Measurements from ENCODE around the gene PHF19. TPM values are rescaled to one million over a fixed set of nuclear protein-coding genes. Genes with fewer than 3 reads are reported as not detected.

The PHF19 gene
- total and polyA plus RNA-seq, 4 donors: 25.9 to 66.7 (median 51.2) TPM

DNA sequence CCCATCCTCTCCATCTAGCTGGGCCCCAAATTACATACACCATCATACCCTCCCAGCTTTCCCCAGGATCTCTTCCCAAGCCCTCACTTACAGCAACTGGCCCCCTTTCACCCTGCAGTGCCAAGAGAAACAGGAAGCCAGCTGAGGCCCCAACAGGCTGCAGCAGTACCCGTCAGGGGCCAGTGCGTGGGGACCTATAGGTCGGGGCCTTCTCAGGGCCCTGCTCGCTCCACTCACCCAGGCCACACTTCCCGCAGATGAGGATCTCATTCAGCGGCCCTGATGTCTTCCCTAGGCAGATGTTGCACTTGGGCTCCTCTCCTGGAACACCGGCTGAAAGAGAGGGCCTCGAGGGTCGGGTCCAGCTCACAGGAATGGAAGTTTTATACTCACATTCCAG lies 6.8 kb downstream of the PHF19 start:
- H3K4me3 ChIP-seq (ENCODE audit: low read length in 2 of 2): no peak overlapping the region
- ATAC-seq (ENCODE audit: low FRiP score) (no peak), DNase-seq (no peak)
- no peaks in the 10 kb centered on the region for H3K9me3 ChIP-seq (ENCODE audit: control insufficient read depth, low read length)
- no peaks in the 10 kb centered on the region for H3K4me1 ChIP-seq (ENCODE audit: control insufficient read depth in 1 of 2, insufficient read depth in 2 of 2, low read length in 2 of 2)
- intact Hi-C loops (cut with DNase I): no loop called here
- WGBS, 2 donors: 33 to 37% methylated on average over 9 of the region's 9 CpGs
- peaks cover 0 to 6% of the 10 kb centered on the region in 2 donors for H3K36me3 ChIP-seq (ENCODE audit: control insufficient read depth in 1 of 2, insufficient read depth in 2 of 2, low read length in 1 of 2)
- H3K27me3 ChIP-seq (ENCODE audit: control insufficient read depth in 1 of 2, insufficient read depth in 2 of 2, low read length in 1 of 2): no peaks in the 10 kb centered on the region
- peak overlapping the region in 1 of 2 donors; percentile 4 for H3K27ac ChIP-seq (ENCODE audit: low read depth in 1 of 2, low read length in 2 of 2)

DNA sequence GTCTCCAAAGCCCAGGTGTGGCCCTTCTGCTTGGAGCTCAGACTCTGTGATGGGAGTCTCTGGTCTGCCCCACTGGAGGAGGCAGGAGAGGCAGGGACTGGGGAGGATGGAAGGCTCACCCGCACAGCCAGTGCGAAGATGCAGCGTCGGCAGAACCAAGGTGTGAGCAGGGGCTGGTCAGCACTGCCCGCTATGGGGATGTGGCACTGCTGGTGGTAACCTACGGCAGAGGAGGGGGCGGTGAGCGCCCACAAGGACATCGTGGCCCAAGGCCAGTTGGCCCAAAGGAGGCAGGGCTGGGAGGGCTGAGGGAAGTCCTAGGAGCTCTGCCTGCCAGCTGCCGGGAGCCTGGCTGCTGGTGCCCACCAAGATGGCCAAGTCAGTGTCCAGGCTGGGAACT lies 7.3 kb downstream of the PHF19 start:
- peak overlapping the region in 1 of 2 donors; percentile 64 for H3K27ac ChIP-seq (ENCODE audit: low read depth in 1 of 2, low read length in 2 of 2)
- no peak overlapping the region for H3K4me3 ChIP-seq (ENCODE audit: low read length in 2 of 2)
- peak; percentile 2 for ATAC-seq (ENCODE audit: low FRiP score)
- no peaks in the 10 kb centered on the region for H3K27me3 ChIP-seq (ENCODE audit: control insufficient read depth in 1 of 2, insufficient read depth in 2 of 2, low read length in 1 of 2)
- 54 to 56% methylated on average over 9 to 10 of the region's 10 CpGs for WGBS, 2 donors
- DNase-seq: peak in 1 of 2 donors; percentile 56
- no peaks in the 10 kb centered on the region for H3K9me3 ChIP-seq (ENCODE audit: control insufficient read depth, low read length)
- H3K36me3 ChIP-seq (ENCODE audit: control insufficient read depth in 1 of 2, insufficient read depth in 2 of 2, low read length in 1 of 2): peaks cover 0 to 6% of the 10 kb centered on the region in 2 donors
- intact Hi-C loops (cut with DNase I): loop anchor here in 1 of 2 donors (5.0 kb wide), 2 partner anchors 68 to 203 kb away; partner anchors contain the start of gene CNTRL
- no peaks in the 10 kb centered on the region for H3K4me1 ChIP-seq (ENCODE audit: control insufficient read depth in 1 of 2, insufficient read depth in 2 of 2, low read length in 2 of 2)

DNA sequence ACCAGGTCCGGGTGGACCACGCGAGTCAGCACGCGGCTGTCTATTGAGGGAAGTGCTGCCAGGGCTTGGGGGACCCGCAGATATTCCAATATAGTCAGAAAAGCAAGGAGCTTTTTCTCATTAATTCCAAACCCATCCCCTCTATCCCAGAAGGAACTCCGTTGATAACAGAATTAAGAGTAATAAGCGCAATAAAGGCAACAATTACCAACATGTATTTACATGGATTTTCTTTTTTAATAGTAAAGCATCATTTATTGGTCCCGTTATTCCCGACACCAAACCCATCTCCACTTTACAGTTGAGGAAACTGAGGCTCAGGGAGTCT lies 7.7 kb downstream of the PHF19 start:
- Histone ChIP-seq H3K9me3 (ENCODE audit: control insufficient read depth, low read length) (no peaks in the 10 kb centered on the region), H3K27ac (ENCODE audit: low read depth in 1 of 2, low read length in 2 of 2) (peak overlapping the region in 1 of 2 donors; percentile 64), H3K4me1 (ENCODE audit: control insufficient read depth in 1 of 2, insufficient read depth in 2 of 2, low read length in 2 of 2) (no peaks in the 10 kb centered on the region), H3K4me3 (ENCODE audit: low read length in 2 of 2) (peak overlapping the region in 1 of 2 donors; percentile 56), H3K36me3 (ENCODE audit: control insufficient read depth in 1 of 2, insufficient read depth in 2 of 2, low read length in 1 of 2) (peaks cover 0 to 6% of the 10 kb centered on the region in 2 donors), H3K27me3 (ENCODE audit: control insufficient read depth in 1 of 2, insufficient read depth in 2 of 2, low read length in 1 of 2) (no peaks in the 10 kb centered on the region)
- intact Hi-C loops (cut with DNase I): loop anchor here in 1 of 2 donors (5.0 kb wide), 2 partner anchors 68 to 203 kb away; partner anchors contain the start of gene CNTRL
- DNase-seq: no peak
- no peak for ATAC-seq (ENCODE audit: low FRiP score)
- WGBS, 2 donors: 29 to 33% methylated on average over 10 of the region's 10 CpGs

DNA sequence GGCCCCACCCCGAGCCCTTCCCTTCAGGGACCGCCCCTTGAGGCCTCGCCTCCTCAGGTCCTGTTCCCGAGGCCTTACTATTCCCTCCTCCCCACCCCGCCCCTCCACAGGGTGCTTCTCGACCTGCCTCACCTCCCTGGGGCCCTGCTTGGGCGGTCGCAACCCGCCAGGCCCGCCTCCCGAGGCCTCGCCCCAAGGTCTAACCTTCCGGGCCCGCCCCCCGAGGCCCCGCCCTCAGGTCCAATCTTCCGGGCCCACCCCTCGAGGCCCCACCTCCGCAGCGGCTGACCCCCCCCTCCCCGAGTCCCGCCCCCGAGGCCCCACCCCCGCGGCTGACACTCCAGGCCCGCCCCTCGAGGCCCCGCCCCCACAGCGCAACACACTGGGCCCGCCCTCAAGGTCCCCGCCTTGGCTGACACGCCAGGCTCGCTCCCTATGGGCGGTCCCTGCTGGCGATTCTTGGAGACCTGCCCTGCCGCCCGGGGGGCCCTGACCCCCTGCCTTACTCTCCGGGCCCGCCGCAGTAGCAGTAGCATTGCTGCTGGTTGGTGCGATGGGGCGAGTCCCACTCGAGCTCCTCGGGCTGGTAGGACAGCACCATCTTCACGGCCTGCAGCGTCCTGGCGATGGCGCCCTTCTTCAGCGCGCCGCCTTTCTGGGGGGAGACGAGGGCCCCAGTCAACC lies 8.2 kb downstream of the PHF19 start:
- Histone ChIP-seq H3K9me3 (ENCODE audit: control insufficient read depth, low read length) (no peaks in the 10 kb centered on the region), H3K4me1 (ENCODE audit: control insufficient read depth in 1 of 2, insufficient read depth in 2 of 2, low read length in 2 of 2) (no peaks in the 10 kb centered on the region), H3K36me3 (ENCODE audit: control insufficient read depth in 1 of 2, insufficient read depth in 2 of 2, low read length in 1 of 2) (peaks cover 0 to 4% of the 10 kb centered on the region in 2 donors), H3K27ac (ENCODE audit: low read depth in 1 of 2, low read length in 2 of 2) (peak overlapping the region in 1 of 2 donors; percentile 58), H3K4me3 (ENCODE audit: low read length in 2 of 2) (peak overlapping the region in 1 of 2 donors; percentile 56), H3K27me3 (ENCODE audit: control insufficient read depth in 1 of 2, insufficient read depth in 2 of 2, low read length in 1 of 2) (no peaks in the 10 kb centered on the region)
- intact Hi-C loops (cut with DNase I): loop anchor here in 1 of 2 donors (5.0 kb wide), 2 partner anchors 68 to 203 kb away; partner anchors contain the start of gene CNTRL
- ATAC-seq (ENCODE audit: low FRiP score) (peak; percentile 97), DNase-seq (peak; percentile 98 to 99)
- 4 to 5% methylated on average over 44 to 52 of the region's 52 CpGs for whole genome bisulfite sequencing, 2 donors

DNA sequence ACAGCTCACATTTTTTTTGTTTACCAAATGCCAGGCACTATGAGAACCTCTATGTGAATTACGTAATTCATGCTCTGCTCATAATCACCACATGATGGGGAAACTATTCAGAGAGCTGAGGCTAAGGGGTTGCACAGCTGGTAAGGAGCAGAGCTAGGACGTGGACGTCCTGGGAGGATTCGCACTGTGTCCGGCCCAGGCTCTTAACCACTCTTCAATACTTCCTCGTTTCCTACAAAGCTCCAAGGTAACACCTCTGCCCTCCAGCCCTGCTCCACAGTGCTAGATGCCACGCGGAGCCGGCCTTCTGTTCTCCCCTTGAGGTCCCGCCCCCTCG lies 8.7 kb downstream of the PHF19 start:
- H3K27me3 ChIP-seq (ENCODE audit: control insufficient read depth in 1 of 2, insufficient read depth in 2 of 2, low read length in 1 of 2): no peaks in the 10 kb centered on the region
- H3K36me3 ChIP-seq (ENCODE audit: control insufficient read depth in 1 of 2, insufficient read depth in 2 of 2, low read length in 1 of 2): peaks cover 0 to 2% of the 10 kb centered on the region in 2 donors
- H3K4me1 ChIP-seq (ENCODE audit: control insufficient read depth in 1 of 2, insufficient read depth in 2 of 2, low read length in 2 of 2): no peaks in the 10 kb centered on the region
- intact Hi-C loops (cut with DNase I): loop anchor here in 1 of 2 donors (5.0 kb wide), 2 partner anchors 69 to 204 kb away; partner anchors contain the start of gene CNTRL
- peak overlapping the region in 1 of 2 donors; percentile 49 for H3K27ac ChIP-seq (ENCODE audit: low read depth in 1 of 2, low read length in 2 of 2)
- 16% methylated on average over 11 of the region's 11 CpGs for WGBS, 2 donors
- peak overlapping the region in 1 of 2 donors; percentile 35 for H3K4me3 ChIP-seq (ENCODE audit: low read length in 2 of 2)
- DNase-seq (no peak), ATAC-seq (ENCODE audit: low FRiP score) (no peak)
- no peaks in the 10 kb centered on the region for H3K9me3 ChIP-seq (ENCODE audit: control insufficient read depth, low read length)

DNA sequence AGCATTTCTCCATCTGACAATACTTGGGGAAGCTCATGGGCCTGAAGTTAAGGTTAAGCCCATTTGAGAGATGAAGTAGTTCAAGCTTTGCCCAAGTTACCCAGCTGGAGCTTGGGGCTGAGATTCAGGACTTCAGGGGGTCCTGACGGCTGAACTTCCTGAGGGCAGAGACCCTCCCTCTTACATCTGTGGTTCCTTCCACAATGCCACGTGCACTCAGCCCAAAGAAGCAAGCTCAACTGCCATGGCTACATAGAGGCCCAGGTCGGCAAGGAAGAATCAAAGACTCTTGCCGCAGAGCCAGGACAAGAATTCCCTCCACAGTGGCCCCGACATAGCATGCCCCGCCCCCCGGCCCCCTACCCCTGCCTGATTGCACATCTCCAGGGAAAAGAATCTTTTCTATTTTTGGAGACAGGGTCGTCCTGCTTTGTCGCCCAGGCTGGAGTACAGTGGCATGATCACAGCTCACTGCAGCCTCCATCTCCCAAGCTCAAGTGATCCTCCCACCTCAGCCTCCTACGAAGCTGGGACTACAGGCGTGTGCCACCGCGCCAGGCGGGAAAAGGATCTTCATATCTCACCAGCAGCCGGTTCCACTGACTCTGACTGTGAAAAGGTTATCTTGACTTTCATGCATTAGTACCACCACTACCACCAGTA lies 9.2 kb downstream of the PHF19 start:
- WGBS, 2 donors: 81 to 87% methylated on average over 15 of the region's 15 CpGs
- ATAC-seq (ENCODE audit: low FRiP score) (no peak), DNase-seq (peak in 1 of 2 donors; percentile 74)
- H3K9me3 ChIP-seq (ENCODE audit: control insufficient read depth, low read length): no peaks in the 10 kb centered on the region
- H3K27me3 ChIP-seq (ENCODE audit: control insufficient read depth in 1 of 2, insufficient read depth in 2 of 2, low read length in 1 of 2): no peaks in the 10 kb centered on the region
- H3K4me1 ChIP-seq (ENCODE audit: control insufficient read depth in 1 of 2, insufficient read depth in 2 of 2, low read length in 2 of 2): no peaks in the 10 kb centered on the region
- no peak overlapping the region for H3K4me3 ChIP-seq (ENCODE audit: low read length in 2 of 2)
- H3K36me3 ChIP-seq (ENCODE audit: control insufficient read depth in 1 of 2, insufficient read depth in 2 of 2, low read length in 1 of 2): no peaks in the 10 kb centered on the region
- intact Hi-C loops (cut with DNase I): loop anchor here in 1 of 2 donors (5.0 kb wide), 2 partner anchors 69 to 204 kb away; partner anchors contain the start of gene CNTRL
- peak overlapping the region in 1 of 2 donors; percentile 13 for H3K27ac ChIP-seq (ENCODE audit: low read depth in 1 of 2, low read length in 2 of 2)

DNA sequence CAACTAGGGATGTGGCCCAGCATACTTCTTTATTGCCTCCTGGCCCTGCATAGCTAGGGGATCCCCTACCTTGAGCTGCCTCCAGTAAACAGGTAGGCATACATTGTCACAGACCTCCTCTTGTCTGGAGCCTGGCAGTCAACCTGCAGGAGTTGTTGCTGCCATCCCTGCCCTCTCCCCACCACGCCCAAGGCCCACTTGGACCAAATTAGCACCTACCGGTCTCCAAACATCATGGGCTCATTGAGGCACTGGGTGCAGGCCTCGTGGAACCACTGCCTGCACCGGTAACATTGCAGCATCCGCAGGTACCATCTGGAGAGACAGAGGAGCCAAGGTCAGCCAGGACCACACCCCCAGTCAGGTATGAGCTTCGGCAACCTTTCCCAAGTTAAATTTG lies 10.3 kb downstream of the PHF19 start:
- no peak for DNase-seq
- no peaks in the 10 kb centered on the region for H3K4me1 ChIP-seq (ENCODE audit: control insufficient read depth in 1 of 2, insufficient read depth in 2 of 2, low read length in 2 of 2)
- no peak overlapping the region for H3K27ac ChIP-seq (ENCODE audit: low read depth in 1 of 2, low read length in 2 of 2)
- WGBS, 2 donors: 87% methylated on average over 6 of the region's 6 CpGs
- peaks cover 0 to 1% of the 10 kb centered on the region in 2 donors for H3K36me3 ChIP-seq (ENCODE audit: control insufficient read depth in 1 of 2, insufficient read depth in 2 of 2, low read length in 1 of 2)
- no peaks in the 10 kb centered on the region for H3K27me3 ChIP-seq (ENCODE audit: control insufficient read depth in 1 of 2, insufficient read depth in 2 of 2, low read length in 1 of 2)
- no peak for ATAC-seq (ENCODE audit: low FRiP score)
- no peak overlapping the region for H3K4me3 ChIP-seq (ENCODE audit: low read length in 2 of 2)
- H3K9me3 ChIP-seq (ENCODE audit: control insufficient read depth, low read length): no peaks in the 10 kb centered on the region
- intact Hi-C loops (cut with DNase I): loop anchor here in 1 of 2 donors (5.0 kb wide), 2 partner anchors 71 to 206 kb away; partner anchors contain the start of gene CNTRL

DNA sequence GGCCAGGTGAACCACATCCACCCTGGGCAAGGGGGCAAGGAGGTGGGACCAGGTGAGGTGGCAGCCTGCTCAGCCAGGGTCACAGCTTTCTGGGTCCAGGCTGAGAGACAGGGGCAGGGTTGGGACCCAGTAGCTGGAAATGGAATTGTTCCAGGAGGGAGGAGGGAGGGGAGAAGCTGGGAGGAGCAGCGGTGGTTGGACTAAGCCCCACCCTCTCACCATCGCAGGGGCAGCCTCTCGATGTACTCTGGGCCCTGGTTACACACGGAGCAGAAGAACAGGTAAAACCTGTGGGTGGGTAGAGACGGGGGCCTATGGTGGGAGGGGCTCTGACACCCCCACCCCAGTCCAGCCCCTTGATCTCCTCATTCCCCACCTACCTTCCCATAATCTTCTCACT lies 11.2 kb downstream of the PHF19 start:
- H3K27me3 ChIP-seq (ENCODE audit: control insufficient read depth in 1 of 2, insufficient read depth in 2 of 2, low read length in 1 of 2): no peaks in the 10 kb centered on the region
- intact Hi-C loops (cut with DNase I): loop anchor here in 1 of 2 donors (5.0 kb wide), 2 partner anchors 71 to 206 kb away; partner anchors contain the start of gene CNTRL
- no peak overlapping the region for H3K4me3 ChIP-seq (ENCODE audit: low read length in 2 of 2)
- H3K27ac ChIP-seq (ENCODE audit: low read depth in 1 of 2, low read length in 2 of 2): no peak overlapping the region
- ATAC-seq (ENCODE audit: low FRiP score) (no peak), DNase-seq (no peak)
- WGBS, 2 donors: 42 to 45% methylated on average over 5 of the region's 5 CpGs
- no peaks in the 10 kb centered on the region for H3K9me3 ChIP-seq (ENCODE audit: control insufficient read depth, low read length)
- H3K36me3 ChIP-seq (ENCODE audit: control insufficient read depth in 1 of 2, insufficient read depth in 2 of 2, low read length in 1 of 2): peaks cover 0 to 2% of the 10 kb centered on the region in 2 donors
- no peaks in the 10 kb centered on the region for H3K4me1 ChIP-seq (ENCODE audit: control insufficient read depth in 1 of 2, insufficient read depth in 2 of 2, low read length in 2 of 2)
